Measurements from ENCODE around the gene OR10T2.
"Not testable (repeated sequence)": the region's sequence is repeated elsewhere in the genome, so short reads cannot be mapped to it uniquely, and the experiment has no call there.

The OR10T2 gene

DNA sequence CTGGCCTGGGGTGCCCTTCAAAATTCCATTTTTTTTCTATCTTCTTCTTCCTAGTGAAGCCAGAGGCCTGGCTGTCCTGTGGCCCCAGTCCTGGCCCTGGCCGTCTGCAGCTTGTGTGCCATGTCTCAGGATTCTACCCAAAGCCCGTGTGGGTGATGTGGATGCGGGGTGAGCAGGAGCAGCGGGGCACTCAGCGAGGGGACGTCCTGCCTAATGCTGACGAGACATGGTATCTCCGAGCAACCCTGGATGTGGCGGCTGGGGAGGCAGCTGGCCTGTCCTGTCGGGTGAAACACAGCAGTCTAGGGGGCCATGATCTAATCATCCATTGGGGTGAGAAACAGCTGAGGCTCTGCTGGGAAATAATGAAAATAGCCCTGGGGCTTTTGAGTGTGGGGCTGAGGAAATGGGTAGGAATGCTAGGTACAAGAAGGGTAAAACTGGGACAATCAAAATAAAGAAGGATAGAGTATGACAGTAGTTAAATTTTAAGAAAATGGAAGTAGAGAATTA lies 43.4 kb downstream of the OR10T2 start:
- no peak for DNase-seq
- H3K79me2 ChIP-seq (ENCODE audit: low read length): no peaks in the 10 kb centered on the region
- H3K9me3 ChIP-seq (replicated peaks; ENCODE audit: insufficient read depth, low read length): no peaks in the 10 kb centered on the region
- H3K36me3 ChIP-seq (replicated peaks; ENCODE audit: insufficient read depth, low read length): no peaks in the 10 kb centered on the region
- no peak overlapping the region for H3K4me3 ChIP-seq (ENCODE audit: low read length)
- TF ChIP-seq EZH2phosphoT487 (IDR thresholded peaks at IDR 0.05; ENCODE audit: low read length) (no peak), CTCF (IDR thresholded peaks at IDR 0.05; ENCODE audit: low read length) (no peak), EZH2 (optimal IDR thresholded peaks at IDR 0.05; ENCODE audit: low read depth, low read length) (no peak)
- H3K9ac ChIP-seq (ENCODE audit: low read length): no peak overlapping the region
- no peak overlapping the region for H3K27ac ChIP-seq (ENCODE audit: low read length)
- H4K20me1 ChIP-seq (ENCODE audit: insufficient read depth, low read length): no peaks in the 10 kb centered on the region
- H3K4me2 ChIP-seq (ENCODE audit: low read depth, low read length): no peak overlapping the region
- H3K4me1 ChIP-seq (ENCODE audit: low read length): no peaks in the 10 kb centered on the region
- no peaks in the 10 kb centered on the region for H3F3A ChIP-seq (ENCODE audit: insufficient read depth, low read length)
- no peaks in the 10 kb centered on the region for H3K9me2 ChIP-seq (replicated peaks; ENCODE audit: insufficient read depth, low read length)
- no peaks in the 10 kb centered on the region for H3K27me3 ChIP-seq (replicated peaks; ENCODE audit: insufficient read depth, low read length)
- H2AFZ ChIP-seq (ENCODE audit: low read length): no peak overlapping the region

GRCh38 chr1:158354255-158354654 lies 45.0 kb downstream of the OR10T2 start:
- no peaks in the 10 kb centered on the region for H4K20me1 ChIP-seq (ENCODE audit: insufficient read depth, low read length)
- no peak overlapping the region for H3K9ac ChIP-seq (ENCODE audit: low read length)
- H3K9me3 ChIP-seq (replicated peaks; ENCODE audit: insufficient read depth, low read length): no peaks in the 10 kb centered on the region
- no peaks in the 10 kb centered on the region for H3K27me3 ChIP-seq (replicated peaks; ENCODE audit: insufficient read depth, low read length)
- no peak overlapping the region for H2AFZ ChIP-seq (ENCODE audit: low read length)
- no peak overlapping the region for H3K27ac ChIP-seq (ENCODE audit: low read length)
- no peaks in the 10 kb centered on the region for H3K36me3 ChIP-seq (replicated peaks; ENCODE audit: insufficient read depth, low read length)
- no peak overlapping the region for H3K4me2 ChIP-seq (ENCODE audit: low read depth, low read length)
- H3K4me3 ChIP-seq (ENCODE audit: low read length): no peak overlapping the region
- no peaks in the 10 kb centered on the region for H3K9me2 ChIP-seq (replicated peaks; ENCODE audit: insufficient read depth, low read length)
- no peak for DNase-seq
- no peaks in the 10 kb centered on the region for H3F3A ChIP-seq (ENCODE audit: insufficient read depth, low read length)
- no peaks in the 10 kb centered on the region for H3K4me1 ChIP-seq (ENCODE audit: low read length)
- no peaks in the 10 kb centered on the region for H3K79me2 ChIP-seq (ENCODE audit: low read length)
- TF ChIP-seq CTCF (IDR thresholded peaks at IDR 0.05; ENCODE audit: low read length) (no peak), EZH2phosphoT487 (IDR thresholded peaks at IDR 0.05; ENCODE audit: low read length) (no peak), EZH2 (optimal IDR thresholded peaks at IDR 0.05; ENCODE audit: low read depth, low read length) (no peak)

GRCh38 chr1:158353303-158354075 lies 45.8 kb downstream of the OR10T2 start, which contains the start of gene CD1E:
CD1E (plus strand) TSS chr1:158353894; CDS start chr1:158353989, 95 bp downstream.
- no peaks in the 10 kb centered on the region for H3K27me3 ChIP-seq (replicated peaks; ENCODE audit: insufficient read depth, low read length)
- no peaks in the 10 kb centered on the region for H4K20me1 ChIP-seq (ENCODE audit: insufficient read depth, low read length)
- H3F3A ChIP-seq (ENCODE audit: insufficient read depth, low read length): no peaks in the 10 kb centered on the region
- H3K9me2 ChIP-seq (replicated peaks; ENCODE audit: insufficient read depth, low read length): no peaks in the 10 kb centered on the region
- no peak for DNase-seq
- no peaks in the 10 kb centered on the region for H3K36me3 ChIP-seq (replicated peaks; ENCODE audit: insufficient read depth, low read length)
- H3K9ac ChIP-seq (ENCODE audit: low read length): no peak within 1 kb of the TSS
- no peaks in the 10 kb centered on the region for H3K4me1 ChIP-seq (ENCODE audit: low read length)
- no peaks in the 10 kb centered on the region for H3K79me2 ChIP-seq (ENCODE audit: low read length)
- H3K4me3 ChIP-seq (ENCODE audit: low read length): no peak within 1 kb of the TSS
- no peak within 1 kb of the TSS for H2AFZ ChIP-seq (ENCODE audit: low read length)
- no peak within 1 kb of the TSS for H3K4me2 ChIP-seq (ENCODE audit: low read depth, low read length)
- no peak for TF ChIP-seq EZH2phosphoT487 (IDR thresholded peaks at IDR 0.05; ENCODE audit: low read length)
- TF ChIP-seq EZH2 (optimal IDR thresholded peaks at IDR 0.05; ENCODE audit: low read depth, low read length): no peak
- no peak for TF ChIP-seq CTCF (IDR thresholded peaks at IDR 0.05; ENCODE audit: low read length)
- no peaks in the 10 kb centered on the region for H3K9me3 ChIP-seq (replicated peaks; ENCODE audit: insufficient read depth, low read length)
- no peak within 1 kb of the TSS for H3K27ac ChIP-seq (ENCODE audit: low read length)

GRCh38 chr1:158348946-158349345 lies 50.3 kb downstream of the OR10T2 start:
- not testable (repeated sequence) for H3K9me2 ChIP-seq (replicated peaks; ENCODE audit: insufficient read depth, low read length); H2AFZ ChIP-seq (ENCODE audit: low read length); H3K27me3 ChIP-seq (replicated peaks; ENCODE audit: insufficient read depth, low read length); H3K79me2 ChIP-seq (ENCODE audit: low read length); H3K4me1 ChIP-seq (ENCODE audit: low read length); H3K27ac ChIP-seq (ENCODE audit: low read length); H3K4me3 ChIP-seq (ENCODE audit: low read length); H3F3A ChIP-seq (ENCODE audit: insufficient read depth, low read length); H3K4me2 ChIP-seq (ENCODE audit: low read depth, low read length); H3K9ac ChIP-seq (ENCODE audit: low read length); DNase-seq; H3K9me3 ChIP-seq (replicated peaks; ENCODE audit: insufficient read depth, low read length); H3K36me3 ChIP-seq (replicated peaks; ENCODE audit: insufficient read depth, low read length); H4K20me1 ChIP-seq (ENCODE audit: insufficient read depth, low read length)
